Fibroblast of skin of left biceps (primary cell): ENCODE results near the gene PEX14.

Experiments
- DNase-seq, 2 experiments: peaks; one replicate each; pipeline ENCODE4 v3.0.0-alpha.2; 2013; ENCODE audit warnings: low read depth in 2 of 2

The PEX14 gene

DNA sequence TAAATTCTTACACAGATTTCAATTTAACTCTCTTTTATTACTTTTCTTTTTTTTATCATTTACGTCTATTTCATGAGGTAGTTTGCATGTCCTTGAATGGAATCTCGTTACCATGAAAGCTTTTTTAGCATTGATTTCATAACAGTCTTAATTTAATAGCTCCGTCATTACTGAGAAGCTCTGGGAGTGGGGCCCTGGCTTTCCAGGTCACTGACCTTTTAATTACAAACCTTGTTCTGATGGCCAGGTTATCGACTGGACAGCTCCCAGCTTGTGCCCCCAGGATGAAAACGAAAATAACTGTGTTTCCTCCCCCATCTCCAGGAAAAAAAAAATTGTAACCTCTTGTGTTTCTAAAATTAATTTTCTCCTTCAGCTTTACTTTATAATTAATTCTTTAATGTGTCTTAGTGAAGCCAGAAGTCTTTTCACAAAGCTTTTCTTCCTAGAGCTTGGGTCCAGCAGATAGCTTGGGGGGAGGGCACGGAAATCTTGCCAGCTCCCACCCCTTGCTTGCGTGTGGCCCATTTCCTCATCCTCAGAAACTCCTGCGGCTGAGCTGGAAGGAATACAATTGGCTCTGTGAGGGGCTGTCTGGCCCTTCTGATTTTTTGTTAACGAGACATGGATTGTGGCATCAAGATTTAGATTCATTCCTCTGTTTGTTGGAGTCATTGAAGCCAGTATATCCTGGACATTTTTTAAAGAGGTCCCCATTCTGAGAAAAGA is 65.7 kb downstream of the PEX14 start:
- DNase-seq: peak in 1 of 2 experiments; percentile 11

DNA sequence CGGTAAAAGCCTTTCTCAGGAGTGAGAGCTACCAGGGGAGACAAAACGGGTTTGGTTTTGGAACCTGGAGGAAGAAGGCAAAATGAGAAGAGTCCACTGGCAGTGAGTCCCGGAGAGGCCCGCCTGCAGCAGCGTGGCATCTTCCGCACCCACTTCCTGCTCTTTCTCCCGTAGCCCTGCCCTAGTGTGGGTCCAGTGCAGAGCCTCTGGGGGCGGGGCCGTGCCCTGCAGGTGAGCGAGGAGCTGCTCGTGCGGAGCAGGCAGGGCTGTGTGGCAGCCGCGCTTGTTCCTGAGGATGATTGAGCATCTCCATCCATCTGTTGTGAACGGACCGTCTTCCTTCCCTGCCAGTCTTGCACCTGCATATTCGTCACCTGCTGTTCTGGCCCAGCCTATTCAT is 66.5 kb downstream of the PEX14 start:
- no peak for DNase-seq

DNA sequence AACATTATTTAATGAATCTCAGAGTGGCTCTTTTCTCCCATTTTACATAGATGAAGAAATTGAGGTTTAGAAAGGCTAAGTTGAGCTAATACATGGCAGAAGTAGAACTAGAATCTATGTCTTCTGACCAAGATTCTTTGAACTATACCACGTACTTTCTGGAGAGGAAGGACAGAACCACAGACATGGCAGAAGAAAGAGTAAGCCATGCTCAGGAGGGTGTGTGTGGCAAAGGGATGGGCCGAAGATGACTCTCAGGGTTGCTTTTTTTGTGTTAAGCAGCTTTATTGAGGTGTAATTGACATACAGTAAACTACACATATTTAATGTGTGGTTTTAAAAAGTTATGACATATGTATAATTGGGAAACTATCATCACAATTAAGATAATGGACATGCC is 69.5 kb downstream of the PEX14 start:
- DNase-seq: no peak

DNA sequence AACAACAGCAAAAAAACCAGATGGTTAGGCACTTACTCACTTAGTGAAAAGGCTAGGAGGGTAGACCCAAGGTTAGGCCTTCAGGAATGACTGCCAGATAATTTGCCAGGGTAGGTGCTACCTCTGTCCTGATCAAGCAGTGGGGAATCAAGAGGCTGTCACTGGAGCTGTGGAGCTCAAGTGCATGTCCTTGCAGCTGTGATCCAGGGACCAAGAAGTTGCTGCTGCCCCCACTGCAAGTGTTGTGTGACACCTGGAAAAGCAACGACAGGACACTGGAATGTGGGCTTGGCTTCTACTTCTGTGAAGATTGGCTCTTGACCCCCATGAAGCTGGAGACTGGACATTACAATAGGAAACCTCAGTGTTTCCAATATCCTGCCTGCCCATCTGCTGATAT is 72.1 kb downstream of the PEX14 start:
- no peak for DNase-seq

DNA sequence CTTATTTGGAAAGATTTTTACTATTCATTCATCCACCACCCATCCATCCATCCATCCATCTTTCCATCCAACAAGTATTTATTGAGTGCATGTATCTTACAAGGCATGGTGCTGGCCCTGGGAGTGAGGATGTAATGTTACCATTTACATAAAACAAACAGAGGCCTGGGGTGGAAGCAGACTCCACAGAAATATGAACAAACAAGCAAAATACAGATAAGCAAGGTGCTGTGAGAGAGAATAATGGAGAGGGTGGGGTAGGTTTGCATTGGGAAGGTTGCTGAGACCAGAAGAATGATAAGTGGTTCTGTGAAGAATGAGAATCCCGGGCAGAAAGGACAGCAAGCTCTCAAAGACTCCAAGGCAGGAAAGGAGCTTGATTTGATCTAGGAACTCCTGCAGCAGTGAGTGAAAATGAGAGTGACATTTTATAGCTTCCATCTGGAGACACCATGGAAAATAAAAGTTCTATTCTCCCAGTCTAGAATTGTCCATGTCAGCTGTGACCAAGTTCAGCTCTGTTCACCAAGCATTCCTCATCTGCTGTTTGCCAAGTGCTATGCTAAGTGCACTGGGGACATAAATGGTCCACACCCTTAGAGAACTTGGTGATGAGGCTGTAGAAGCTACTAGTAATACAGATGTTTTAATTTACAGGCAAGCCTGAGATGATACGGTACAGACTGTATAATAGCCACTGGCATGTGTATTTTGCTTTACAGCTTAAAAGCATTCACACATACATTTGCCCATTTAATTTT is 75.3 kb downstream of the PEX14 start:
- no peak for DNase-seq

DNA sequence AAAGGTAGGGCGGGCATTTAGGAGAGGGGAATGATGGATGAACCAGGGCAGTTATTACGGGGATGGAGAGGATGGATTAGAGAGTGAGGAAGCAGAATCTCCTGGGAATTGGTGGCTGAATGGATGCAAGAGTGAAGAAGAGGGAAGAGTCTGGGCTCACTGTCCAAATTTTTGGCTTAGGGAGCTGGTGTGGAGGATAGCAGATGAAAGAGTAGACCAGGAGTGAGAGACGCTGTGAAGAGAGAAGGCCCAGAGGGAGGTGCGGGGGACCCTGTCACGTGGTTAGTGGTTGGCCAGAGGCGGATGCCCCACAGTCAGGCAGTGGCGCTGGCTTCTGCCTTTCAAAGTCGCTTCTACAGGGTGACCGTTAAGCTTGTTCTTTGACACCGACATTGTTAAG is 78.4 kb downstream of the PEX14 start:
- no peak for DNase-seq

DNA sequence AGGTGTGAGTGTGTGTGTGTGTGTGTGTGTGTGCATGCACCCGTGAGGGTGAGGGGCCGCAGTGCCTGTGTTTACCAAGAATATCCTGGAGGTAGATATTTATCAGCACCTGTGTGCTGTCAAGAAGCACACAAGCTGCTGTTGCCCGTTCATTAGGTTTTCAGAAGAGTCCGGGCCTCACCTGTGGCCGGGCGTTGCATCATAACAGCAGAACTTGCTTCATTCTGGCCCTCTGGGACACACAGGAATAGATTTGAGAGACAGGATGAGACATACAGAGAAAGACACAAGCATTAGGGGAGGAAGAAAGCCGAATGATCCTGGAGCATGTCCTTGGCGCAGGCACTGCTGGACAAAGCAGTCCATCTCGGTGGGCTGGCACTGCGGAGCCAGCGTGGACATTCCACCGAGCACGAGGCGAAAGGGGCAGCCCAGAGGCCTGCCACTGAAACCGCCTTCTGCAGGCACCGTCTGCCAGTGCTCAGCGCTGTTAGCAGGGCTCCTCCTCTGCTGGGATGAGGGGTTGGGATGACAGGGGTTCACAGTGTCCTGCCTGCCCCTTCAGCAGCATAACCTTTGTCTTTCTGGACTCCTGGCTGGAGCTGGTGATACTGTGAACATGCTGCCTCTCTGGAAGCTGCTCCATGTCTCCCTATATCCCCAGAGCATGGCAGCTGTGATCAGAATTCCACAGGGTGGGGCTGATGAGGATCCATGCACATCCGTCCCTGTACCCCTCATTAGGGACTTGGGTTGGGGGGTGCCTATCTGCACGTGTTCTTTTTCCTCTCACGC is 81.1 kb downstream of the PEX14 start:
- no peak for DNase-seq

DNA sequence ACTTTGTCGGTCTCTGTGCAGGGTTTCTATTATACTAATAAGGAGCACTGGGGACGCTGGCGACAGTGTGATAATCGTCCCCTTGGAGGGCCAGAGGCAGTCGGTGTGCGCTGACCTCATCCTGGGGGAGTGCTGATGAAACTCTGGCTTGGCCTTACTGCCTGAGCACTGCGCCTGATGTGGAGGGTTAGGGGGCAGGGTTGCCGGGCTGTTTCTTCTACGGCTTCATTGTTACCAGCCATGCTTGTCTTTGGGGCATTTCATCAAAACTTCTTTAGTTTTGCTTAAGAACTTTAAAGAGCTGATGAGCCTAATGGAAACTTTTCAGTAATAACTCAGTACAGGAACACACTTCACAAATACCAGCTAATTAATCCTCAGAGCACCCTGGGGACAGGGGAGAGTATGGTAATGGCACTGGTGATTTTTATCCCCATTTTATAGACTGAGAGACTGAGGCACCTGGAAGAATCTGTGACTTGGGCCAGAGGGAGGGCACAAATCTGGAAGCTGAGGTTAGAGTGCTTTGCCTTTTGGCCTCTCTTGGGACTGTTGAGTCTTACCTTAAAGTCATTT is 81.8 kb downstream of the PEX14 start:
- no peak for DNase-seq

DNA sequence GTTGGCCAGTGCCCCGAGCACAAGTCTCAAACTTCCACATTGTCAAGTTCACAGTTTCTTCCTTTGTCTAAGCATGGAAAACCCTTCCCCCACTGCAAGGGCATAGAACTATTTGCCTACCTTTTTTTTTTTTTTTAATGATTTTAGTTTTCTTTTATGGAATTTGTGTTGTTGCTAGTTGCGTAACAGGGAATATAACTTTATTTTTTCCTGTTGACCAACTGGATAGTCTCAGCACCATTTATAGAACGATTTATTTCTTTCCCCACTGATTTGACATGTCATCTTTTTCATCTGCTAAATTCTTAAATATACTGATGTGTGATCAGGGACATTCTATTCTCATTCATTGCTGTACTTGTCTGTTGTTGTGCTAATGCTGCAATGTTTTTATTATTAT is 83.0 kb downstream of the PEX14 start:
- DNase-seq: no peak

DNA sequence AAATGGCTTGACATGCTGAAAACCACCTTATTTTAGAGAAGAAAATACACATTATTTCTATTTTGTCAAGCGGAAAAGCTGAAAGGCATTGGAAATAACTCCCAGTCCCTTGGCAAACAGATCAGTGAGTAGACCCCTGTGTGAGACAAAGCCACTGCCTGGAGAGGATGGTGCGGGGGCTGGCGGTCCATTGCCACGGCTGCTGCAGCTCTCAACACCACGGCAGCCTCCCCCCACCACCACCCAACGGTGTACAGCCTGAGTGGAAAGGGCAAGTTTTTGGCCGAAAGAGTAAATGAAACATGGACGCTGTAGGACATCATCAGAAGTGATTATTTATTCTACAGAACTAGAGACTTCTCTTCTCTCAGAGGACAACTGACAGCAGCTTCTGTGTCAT is 84.6 kb downstream of the PEX14 start:
- DNase-seq: no peak

DNA sequence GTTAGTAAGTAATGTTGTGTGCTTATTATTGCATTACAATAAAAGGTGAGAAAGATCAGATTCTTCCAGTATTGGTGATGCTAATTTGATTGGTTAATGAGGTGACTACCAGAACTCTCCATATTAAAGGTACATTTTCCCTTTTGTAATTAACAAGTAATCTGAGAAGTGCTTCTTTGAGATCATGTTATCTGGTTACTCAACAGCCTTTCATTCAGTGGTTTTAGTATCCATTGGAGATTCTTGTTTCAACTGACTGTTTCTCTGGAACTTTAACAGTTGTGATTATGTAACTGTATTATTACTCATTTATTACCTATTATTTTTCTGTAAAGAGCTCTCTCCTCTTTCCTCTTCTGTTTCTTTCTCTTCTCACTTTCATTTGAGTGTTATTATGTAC is 86.7 kb downstream of the PEX14 start:
- no peak for DNase-seq

DNA sequence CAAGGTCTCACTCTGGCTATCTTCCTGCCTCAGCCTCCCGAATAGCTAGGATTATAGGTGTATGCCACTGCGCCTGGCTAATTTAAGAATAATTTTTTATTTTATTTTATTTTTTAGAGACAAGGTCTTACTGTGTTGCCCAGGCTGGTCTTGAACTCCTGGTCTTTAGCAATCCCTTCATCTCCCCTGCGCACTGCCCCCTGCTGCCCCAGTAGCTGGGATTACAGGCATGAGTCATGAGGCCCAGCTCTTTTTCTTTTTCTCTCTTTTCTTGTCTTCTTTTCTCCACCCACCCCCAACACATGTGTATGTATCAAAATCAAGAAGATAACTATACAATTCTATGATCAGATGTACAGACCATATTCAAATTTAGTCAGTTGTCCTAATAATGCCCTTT is 87.2 kb downstream of the PEX14 start:
- no peak for DNase-seq

DNA sequence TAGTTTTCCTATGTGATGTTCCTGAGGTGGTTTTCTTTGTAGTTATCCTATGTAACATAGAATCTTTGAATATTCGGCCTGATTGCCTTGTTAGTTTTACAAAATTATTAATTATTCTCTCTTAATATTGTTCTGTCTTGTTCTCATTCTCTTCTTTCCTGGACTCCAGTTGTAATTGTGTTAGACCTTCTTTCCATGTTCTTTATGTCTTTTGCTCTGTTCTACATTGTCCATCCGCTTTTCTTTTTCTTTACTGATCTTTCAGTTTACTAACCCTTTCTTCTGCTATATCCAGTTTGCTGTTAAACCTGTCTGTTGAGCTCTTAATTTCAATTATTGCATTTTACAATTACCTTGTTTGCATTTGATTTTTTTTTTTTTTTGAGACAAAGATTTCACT is 89.3 kb downstream of the PEX14 start:
- DNase-seq: no peak

DNA sequence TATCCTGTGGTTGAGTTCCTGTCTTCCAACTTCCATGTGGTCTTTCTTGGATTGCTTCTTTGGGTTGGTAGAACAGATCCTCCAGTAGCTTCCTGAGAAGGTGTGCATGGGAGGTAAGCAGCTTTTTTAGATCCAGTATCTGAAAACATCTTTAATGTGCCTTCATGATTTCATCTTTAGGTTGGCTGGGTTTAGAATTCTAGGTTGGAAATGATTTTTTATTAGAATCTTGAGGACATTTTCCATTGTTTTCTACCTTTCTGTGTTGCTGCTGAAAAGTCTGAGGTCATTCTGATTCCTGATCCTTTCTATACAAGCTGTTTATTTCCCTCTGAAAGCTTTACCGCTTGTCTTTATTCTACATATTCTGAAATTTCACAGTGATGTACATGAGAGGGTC is 94.8 kb downstream of the PEX14 start:
- DNase-seq: no peak

DNA sequence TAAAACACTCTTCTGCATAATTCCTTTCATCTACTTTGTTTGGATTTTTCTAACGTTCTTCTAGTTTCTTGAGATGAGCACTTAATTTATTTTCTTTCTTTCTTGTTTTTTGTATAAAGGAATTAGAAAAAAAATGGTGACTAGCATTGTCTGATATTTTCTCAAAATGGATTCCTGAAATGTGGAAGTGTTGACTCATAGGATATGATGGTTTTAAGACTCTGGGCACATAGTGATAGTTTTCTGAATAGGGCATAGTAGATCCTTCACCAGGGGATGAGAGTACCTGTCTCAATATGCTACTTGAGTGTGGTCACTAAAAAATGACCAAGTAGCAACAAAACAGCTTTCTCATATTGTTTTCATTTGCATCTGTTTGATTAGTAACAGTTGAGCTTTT is 100.9 kb downstream of the PEX14 start:
- peak; percentile 28 to 35 for DNase-seq

DNA sequence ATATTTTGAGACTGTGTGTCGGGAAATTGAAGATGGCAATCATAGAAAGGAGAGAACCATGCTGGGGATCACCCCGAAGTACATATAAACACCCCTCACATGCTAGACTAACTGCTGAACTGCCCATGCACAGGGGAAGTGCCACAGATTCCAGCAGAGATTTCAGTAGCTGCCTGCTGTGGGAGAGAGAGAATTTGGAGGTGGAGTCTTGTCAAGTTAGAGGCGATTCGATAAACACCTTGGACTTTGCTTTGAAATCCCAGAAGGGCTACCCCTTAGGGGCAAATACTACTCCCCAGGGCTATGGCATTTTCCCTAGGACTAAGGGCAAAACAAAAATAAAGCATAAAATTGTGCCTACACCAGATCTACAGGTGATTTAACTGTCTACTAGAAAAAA is 103.3 kb downstream of the PEX14 start:
- DNase-seq: no peak

DNA sequence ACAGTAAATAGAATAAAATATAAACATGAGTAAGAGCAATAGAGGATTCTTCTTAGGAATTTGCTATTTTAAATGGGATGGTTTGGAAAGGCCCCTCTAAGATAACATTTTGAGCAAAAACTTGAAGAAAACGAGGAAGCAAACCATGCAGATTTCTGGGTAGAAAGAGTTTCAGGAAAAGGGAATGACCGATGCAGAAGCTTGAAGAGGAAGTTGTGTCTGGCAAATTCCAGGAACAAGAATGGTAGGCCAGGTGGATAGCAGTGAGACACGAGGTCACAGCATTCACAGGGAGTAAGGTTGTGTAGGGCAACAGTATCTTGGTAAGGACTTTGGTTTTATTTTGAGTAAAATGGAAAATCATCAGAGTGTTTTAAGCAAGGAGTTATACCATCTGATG is 108.9 kb downstream of the PEX14 start:
- no peak for DNase-seq

DNA sequence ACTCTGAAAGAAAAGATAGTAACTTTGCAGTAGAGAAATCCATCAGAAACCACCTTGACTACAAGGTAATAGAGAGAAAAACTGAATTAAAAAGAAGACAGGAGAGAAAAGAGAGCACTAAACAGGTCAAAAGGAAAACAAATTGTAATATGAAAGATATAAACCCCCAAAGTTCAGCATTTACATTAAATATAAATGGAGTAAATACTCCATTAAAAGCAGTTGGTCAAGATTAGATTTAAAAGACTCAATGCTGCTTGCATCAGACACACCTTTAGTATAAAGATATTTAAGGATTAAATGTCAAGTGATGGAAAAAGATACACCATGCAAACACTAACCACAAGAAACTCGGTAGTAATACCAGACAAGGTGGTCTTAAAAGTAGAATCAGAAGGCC is 110.5 kb downstream of the PEX14 start:
- DNase-seq: no peak

DNA sequence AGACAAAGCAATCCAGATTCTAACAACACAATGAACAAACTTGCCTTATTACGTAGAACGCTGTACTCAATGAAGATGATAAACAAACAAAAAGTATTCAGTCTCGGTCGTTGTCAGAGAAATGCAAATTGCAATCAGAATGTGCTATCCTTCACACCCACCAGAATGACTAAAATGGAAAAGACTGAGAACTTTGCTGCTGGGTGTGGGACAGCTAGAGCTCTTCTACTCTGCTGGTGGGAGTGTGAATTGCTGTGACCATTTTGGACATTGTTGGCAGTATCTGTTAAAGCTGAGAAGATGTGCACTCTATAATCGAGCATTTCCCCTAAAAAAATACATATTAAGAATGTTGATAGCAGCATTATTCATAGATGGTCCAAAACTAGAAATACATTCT is 111.4 kb downstream of the PEX14 start:
- DNase-seq: no peak

DNA sequence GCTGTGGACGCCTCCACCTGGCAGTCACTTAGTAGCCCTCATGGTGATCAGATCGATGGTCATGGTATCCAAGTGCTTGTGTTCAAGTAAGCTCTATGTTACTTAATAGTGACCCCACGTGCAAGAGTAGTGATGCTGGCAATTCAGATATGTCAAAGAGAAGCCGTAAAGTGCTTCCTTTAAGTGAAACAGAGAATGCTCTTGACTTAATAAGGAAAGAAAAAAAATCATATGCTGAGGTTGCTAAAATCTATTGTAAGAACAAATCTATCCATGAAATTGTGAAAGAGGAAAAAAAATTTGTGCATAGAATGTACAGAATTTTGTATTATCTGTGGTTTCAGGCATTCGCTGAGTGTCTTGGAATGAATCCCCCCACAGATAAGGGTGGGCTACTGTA is 113.9 kb downstream of the PEX14 start:
- no peak for DNase-seq

DNA sequence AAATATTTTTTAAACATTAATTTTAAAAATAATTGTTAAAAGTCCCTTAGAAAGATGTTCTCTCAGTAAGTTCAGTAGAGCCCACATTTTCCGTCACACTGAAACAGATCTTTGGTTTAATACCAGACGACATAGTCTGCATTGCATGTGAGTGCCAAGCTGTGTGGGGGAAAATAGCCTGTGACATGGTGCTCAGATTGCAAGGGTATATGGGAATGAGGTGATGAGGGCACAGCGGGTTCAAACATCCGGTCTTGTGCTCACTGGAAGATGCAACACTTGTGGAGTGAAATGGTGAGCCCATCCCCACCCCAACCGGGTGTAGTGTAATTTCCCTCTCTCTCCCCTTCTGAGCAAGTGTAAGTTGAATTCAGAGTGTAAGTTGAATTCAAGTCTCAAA is 114.3 kb downstream of the PEX14 start:
- no peak for DNase-seq

DNA sequence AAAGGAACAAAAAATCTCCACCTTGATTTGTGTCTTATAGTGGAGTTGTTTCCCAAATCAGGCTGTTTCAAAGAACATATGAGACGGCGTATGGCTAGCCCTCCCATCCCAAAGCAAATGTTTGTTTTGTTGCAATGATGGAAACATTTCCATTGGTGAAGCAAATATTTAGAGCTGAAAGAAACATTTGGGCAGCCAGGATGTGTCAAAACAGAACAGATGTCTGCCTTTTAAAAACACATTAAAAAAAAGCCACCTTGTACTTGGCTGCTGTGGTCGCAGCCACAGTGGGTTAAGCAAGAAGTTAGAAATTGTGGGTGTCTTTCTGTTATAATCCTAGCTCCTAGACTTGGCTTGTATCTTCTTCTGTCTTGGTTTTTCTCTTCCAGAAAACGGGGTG is 116.3 kb downstream of the PEX14 start:
- DNase-seq: no peak
